Fibroblast of lung (primary cell): ENCODE measurements around the gene NPHP4. TPM values are rescaled to one million over a fixed set of nuclear protein-coding genes. Genes with fewer than 3 reads are reported as not detected.

Source experiments
- DNase-seq, 2 donors: peaks; one replicate each; pipeline versions ENCODE4 v3.0.0 to v3.0.0-alpha.2; 2010; ENCODE audit warnings: low read depth in 2 of 2
- H2AFZ ChIP-seq: 2 replicates; pipeline ENCODE4 v1.5.1; 2012; ENCODE audit warnings: low read length, control low read depth, inconsistent platforms
- H3K27ac ChIP-seq: 2 replicates; pipeline ENCODE4 v1.5.1; 2011; ENCODE audit warnings: low read length, control low read depth; ENCODE audit not compliant: insufficient read depth
- H3K27me3 ChIP-seq: 2 replicates; pipeline ENCODE4 v1.5.1; 2011; ENCODE audit warnings: mild to moderate bottlenecking, low read length; ENCODE audit not compliant: control insufficient read depth, insufficient read depth
- H3K36me3 ChIP-seq: 2 replicates; pipeline ENCODE4 v1.5.1; 2011; ENCODE audit warnings: low read length; ENCODE audit not compliant: control insufficient read depth, insufficient read depth
- H3K4me1 ChIP-seq: 2 replicates; pipeline ENCODE4 v1.5.1; 2011; ENCODE audit warnings: low read length; ENCODE audit not compliant: control insufficient read depth, insufficient read depth; ENCODE audit errors: extremely low read depth
- H3K4me2 ChIP-seq: 2 replicates; pipeline ENCODE4 v1.5.1; 2011; ENCODE audit warnings: low read length, control low read depth; ENCODE audit not compliant: insufficient read depth; ENCODE audit errors: extremely low read depth
- H3K4me3 ChIP-seq, 4 experiments: fragments of 200-600 bp in 1 of 4; sonication (generic) in 1 of 4; replicated peaks in 1 of 4; 2 replicates each; pipeline ENCODE4 v1.5.1; 2011 to 2016; ENCODE audit warnings: low read length in 4 of 4, low read depth in 3 of 4, mild to moderate bottlenecking in 3 of 4, control low read depth in 2 of 4, inconsistent platforms in 1 of 4, mixed read lengths in 1 of 4; ENCODE audit not compliant: insufficient read depth in 1 of 4; ENCODE audit errors: control extremely low read depth in 1 of 4
- H3K79me2 ChIP-seq: 2 replicates; pipeline ENCODE4 v1.5.1; 2012; ENCODE audit warnings: mild to moderate bottlenecking, low read length, inconsistent platforms; ENCODE audit not compliant: control insufficient read depth, insufficient read depth
- H3K9ac ChIP-seq: 2 replicates; pipeline ENCODE4 v1.5.1; 2011; ENCODE audit warnings: mild to moderate bottlenecking, low read length, control low read depth; ENCODE audit not compliant: insufficient read depth
- H3K9me3 ChIP-seq: 2 replicates; pipeline ENCODE4 v1.5.1; 2012; ENCODE audit warnings: low read depth, low read length; ENCODE audit not compliant: control insufficient read depth, insufficient read depth
- H4K20me1 ChIP-seq: 2 replicates; pipeline ENCODE4 v1.5.1; 2011; ENCODE audit warnings: low read length; ENCODE audit not compliant: control insufficient read depth, insufficient read depth; ENCODE audit errors: extremely low read depth
- EZH2 ChIP-seq: IDR thresholded peaks from 2 replicates; pipeline ENCODE4 v1.5.1; 2012; ENCODE audit warnings: low read length, control low read depth, mild to moderate bottlenecking; ENCODE audit errors: missing control alignments
- polyA plus RNA-seq, 2 donors: library from polyadenylated mRNA; depleted of rRNA in 1 of 2; stranded (reverse) in 1 of 2; unstranded in 1 of 2; fragments of >200 nt; gene quantifications; 2 replicates each; pipeline ENCODE4 v1.2.1, GENCODE V29; 2011 to 2012; ENCODE audit warnings: missing spikeins in 1 of 2
- total RNA-seq: library from RNA; depleted of rRNA; stranded (reverse); fragments of >200 nt; gene quantifications from 2 replicates; pipeline ENCODE4 v1.2.1, GENCODE V29; 2014
- TF ChIP-seq, protein P1 (sequence below), 2 donors: IDR thresholded peaks in 1 of 2; conservative IDR thresholded peaks in 1 of 2; 1 replicate in 1 of 2; 2 replicates in 1 of 2; pipeline ENCODE4 v1.5.1; 2011 to 2012; ENCODE audit warnings: low read length in 2 of 2, control low read depth in 1 of 2, inconsistent platforms in 1 of 2, low read depth in 1 of 2, mild to moderate bottlenecking in 1 of 2

Gene NPHP4
- total and polyA plus RNA-seq, 2 donors (not counting 1 experiment from before 2014, with no cell fraction given) = 1.5 to 4.0 TPM

DNA sequence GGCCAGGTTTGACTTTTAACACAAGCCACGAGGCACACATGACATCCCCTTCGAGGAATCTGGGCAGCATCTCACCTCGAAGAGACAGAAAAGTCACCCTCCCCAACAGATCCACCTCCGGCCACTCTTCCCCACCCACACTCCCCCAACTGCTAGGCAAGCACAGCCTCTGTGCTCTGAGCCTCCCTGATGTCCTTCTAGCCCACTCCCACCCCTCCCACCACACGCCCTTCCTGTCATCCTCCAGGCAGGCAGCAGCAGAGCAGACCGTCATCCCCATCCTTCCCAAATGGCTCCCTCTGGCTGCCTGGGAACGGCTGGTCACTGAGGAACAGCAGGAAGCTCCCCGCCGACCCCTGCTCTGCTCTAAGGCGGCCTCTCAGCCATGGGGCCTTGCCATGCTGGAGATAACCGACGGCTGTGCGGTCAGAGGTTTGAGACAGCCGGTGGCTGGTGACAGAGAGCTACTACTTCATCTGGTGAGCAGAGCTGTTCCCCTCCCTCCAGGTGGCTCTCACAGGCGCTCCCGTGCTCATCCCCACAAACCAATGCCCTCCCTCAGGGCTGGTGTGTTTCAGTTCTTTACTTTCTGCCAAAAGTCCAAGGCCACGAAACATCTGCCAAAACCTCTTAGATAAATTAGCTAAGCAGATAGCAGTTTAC is 25.6 kb downstream of the NPHP4 start:
- Histone ChIP-seq H3K4me3 (no peak overlapping the region), H3K27me3 (no peaks in the 10 kb centered on the region), H3K9me3 (no peaks in the 10 kb centered on the region), H3K4me2 (no peak overlapping the region), H2AFZ (no peak overlapping the region), H3K36me3 (no peaks in the 10 kb centered on the region), H3K9ac (no peak overlapping the region), H3K4me1 (no peaks in the 10 kb centered on the region), H3K79me2 (no peaks in the 10 kb centered on the region), H4K20me1 (no peaks in the 10 kb centered on the region), H3K27ac (no peak overlapping the region)
- no peak for DNase-seq
- TF ChIP-seq, protein P1, sequence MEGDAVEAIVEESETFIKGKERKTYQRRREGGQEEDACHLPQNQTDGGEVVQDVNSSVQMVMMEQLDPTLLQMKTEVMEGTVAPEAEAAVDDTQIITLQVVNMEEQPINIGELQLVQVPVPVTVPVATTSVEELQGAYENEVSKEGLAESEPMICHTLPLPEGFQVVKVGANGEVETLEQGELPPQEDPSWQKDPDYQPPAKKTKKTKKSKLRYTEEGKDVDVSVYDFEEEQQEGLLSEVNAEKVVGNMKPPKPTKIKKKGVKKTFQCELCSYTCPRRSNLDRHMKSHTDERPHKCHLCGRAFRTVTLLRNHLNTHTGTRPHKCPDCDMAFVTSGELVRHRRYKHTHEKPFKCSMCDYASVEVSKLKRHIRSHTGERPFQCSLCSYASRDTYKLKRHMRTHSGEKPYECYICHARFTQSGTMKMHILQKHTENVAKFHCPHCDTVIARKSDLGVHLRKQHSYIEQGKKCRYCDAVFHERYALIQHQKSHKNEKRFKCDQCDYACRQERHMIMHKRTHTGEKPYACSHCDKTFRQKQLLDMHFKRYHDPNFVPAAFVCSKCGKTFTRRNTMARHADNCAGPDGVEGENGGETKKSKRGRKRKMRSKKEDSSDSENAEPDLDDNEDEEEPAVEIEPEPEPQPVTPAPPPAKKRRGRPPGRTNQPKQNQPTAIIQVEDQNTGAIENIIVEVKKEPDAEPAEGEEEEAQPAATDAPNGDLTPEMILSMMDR (conservative IDR thresholded peaks at IDR 0.05 in 1 of 2, IDR thresholded peaks at IDR 0.05 in 1 of 2; ENCODE audit: low read depth in 1 of 2, low read length in 2 of 2) = no peak
- no peak for TF ChIP-seq EZH2

DNA sequence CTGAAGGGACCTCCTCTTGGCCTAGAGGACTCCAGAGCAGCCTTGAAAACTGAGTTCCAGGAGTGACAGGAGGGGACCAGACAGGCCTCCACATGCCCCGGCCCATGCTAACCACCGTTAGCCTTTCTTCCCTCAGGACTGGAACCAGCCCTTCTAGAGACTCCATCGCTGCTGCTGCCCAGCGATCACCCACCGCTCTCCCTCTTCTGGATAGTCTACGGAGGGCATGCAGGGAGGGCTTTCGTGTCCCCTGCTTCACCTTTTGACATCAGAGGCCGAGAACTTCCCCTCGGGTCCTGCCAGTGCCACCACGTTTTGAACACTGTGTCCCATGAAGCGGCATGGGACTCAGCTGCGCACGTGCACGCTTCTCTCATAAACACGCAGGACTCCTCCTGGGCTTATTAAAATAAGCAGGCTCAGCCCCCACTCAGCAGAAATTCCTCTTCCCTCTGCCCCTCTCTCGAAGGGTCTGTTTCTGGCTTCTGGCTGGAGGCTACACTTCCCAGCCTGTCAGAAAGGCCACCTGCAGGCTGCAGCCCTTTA is 26.6 kb downstream of the NPHP4 start:
- Histone ChIP-seq H3K9ac (no peak overlapping the region), H3K4me1 (no peaks in the 10 kb centered on the region), H3K36me3 (no peaks in the 10 kb centered on the region), H3K79me2 (no peaks in the 10 kb centered on the region), H3K4me2 (no peak overlapping the region), H3K4me3 (no peak overlapping the region), H3K27me3 (no peaks in the 10 kb centered on the region), H2AFZ (no peak overlapping the region), H3K27ac (no peak overlapping the region), H4K20me1 (no peaks in the 10 kb centered on the region), H3K9me3 (no peaks in the 10 kb centered on the region)
- TF ChIP-seq, protein P1 (conservative IDR thresholded peaks at IDR 0.05 in 1 of 2, IDR thresholded peaks at IDR 0.05 in 1 of 2; ENCODE audit: low read depth in 1 of 2, low read length in 2 of 2) = no peak
- TF ChIP-seq EZH2 = no peak
- no peak for DNase-seq

DNA sequence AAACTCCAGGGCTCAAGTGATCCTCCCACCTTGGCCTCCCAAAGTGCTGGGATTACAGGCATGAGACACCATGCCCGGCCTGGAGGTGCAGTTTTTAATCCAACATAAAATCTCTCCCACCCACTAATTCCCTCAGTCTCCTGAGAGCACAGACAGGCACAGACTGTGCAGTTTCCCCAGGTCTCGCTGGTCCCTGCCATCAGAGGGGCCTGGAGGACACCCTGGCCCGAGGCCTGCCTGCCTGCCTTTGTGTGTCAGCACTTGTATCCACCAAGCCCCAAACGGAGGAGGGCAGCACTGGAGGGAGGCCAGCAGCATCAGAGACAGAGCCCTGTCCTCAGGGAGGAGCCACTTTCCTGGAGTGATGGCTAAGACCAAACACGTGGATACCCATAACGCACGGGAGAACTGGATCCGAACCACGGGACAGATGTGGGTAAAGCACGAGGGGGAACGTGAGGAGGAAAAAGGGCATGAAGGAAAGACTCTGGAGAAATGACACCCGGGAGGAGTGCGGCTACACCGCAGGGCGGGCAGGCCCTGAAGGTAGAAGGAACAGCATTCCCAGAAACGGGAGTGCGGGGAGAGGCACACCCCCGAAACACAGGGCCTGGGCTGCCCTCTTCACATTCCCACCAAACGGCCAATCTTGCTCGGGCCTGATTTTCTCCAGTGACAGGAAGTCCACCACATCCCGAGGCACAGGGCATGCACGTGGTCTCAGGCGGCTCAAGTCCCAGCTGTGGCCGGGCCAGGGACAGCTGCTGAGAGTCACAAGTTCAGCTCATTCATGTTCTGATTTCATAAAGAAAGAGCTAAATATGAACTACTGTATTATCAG is 29.7 kb downstream of the NPHP4 start:
- no peaks in the 10 kb centered on the region for H3K27me3 ChIP-seq
- no peaks in the 10 kb centered on the region for H4K20me1 ChIP-seq
- no peaks in the 10 kb centered on the region for H3K36me3 ChIP-seq
- no peak overlapping the region for H3K4me2 ChIP-seq
- no peak for TF ChIP-seq EZH2
- TF ChIP-seq, protein P1 (conservative IDR thresholded peaks at IDR 0.05 in 1 of 2, IDR thresholded peaks at IDR 0.05 in 1 of 2; ENCODE audit: low read depth in 1 of 2, low read length in 2 of 2) = no peak
- H3K4me3 ChIP-seq = no peak overlapping the region
- no peak overlapping the region for H3K27ac ChIP-seq
- H3K9me3 ChIP-seq = no peaks in the 10 kb centered on the region
- no peaks in the 10 kb centered on the region for H3K79me2 ChIP-seq
- no peak for DNase-seq
- H2AFZ ChIP-seq = no peak overlapping the region
- H3K9ac ChIP-seq = no peak overlapping the region
- H3K4me1 ChIP-seq = no peaks in the 10 kb centered on the region
